GM18873 (cell line): ENCODE results near the gene NDUFAF8.

Experiments
- ATAC-seq: cut with Tn5 transposase; IDR thresholded peaks from one replicate; pipeline ENCODE4 v1.9.1; 2021; ENCODE audit warnings: mild to moderate bottlenecking, moderate library complexity, moderate number of reproducible peaks; ENCODE audit not compliant: unreplicated experiment, low FRiP score

Gene NDUFAF8

GRCh38 chr17:81238815-81239713, at the start of gene NDUFAF8, which contains the start of gene TEPSIN:
Gene NDUFAF8, plus strand, starts transcription at chr17:81239318. Its CDS starts 46 bp downstream, at chr17:81239364.
Gene TEPSIN, minus strand, starts transcription at chr17:81239055. Its CDS starts 22 bp downstream, at chr17:81239033.
- peak; percentile 92 for ATAC-seq

GRCh38 chr17:81189670-81190530, 49.2 kb upstream of the NDUFAF8 start:
- ATAC-seq, result no peak

- ATAC-seq, result no peak
Measured at GRCh38 chr17:81190591-81190990, 48.5 kb upstream of the NDUFAF8 start.

GRCh38 chr17:81191116-81191515, 48.0 kb upstream of the NDUFAF8 start:
- ATAC-seq, result no peak

GRCh38 chr17:81191646-81192045, 47.5 kb upstream of the NDUFAF8 start:
- ATAC-seq, result no peak

- ATAC-seq, result no peak
Measured at GRCh38 chr17:81192386-81193050, 46.6 kb upstream of the NDUFAF8 start.

GRCh38 chr17:81193051-81193410, 46.1 kb upstream of the NDUFAF8 start:
- ATAC-seq, result no peak

- no peak for ATAC-seq
Measured at GRCh38 chr17:81193470-81194224, 45.5 kb upstream of the NDUFAF8 start.

- ATAC-seq, result no peak
Measured at GRCh38 chr17:81194225-81194760, 44.8 kb upstream of the NDUFAF8 start.

- no peak for ATAC-seq
Measured at GRCh38 chr17:81194941-81195901, 43.9 kb upstream of the NDUFAF8 start.

- no peak for ATAC-seq
Measured at GRCh38 chr17:81195941-81196495, 43.1 kb upstream of the NDUFAF8 start.

- ATAC-seq, result no peak
Measured at GRCh38 chr17:81196505-81197408, 42.4 kb upstream of the NDUFAF8 start.

- ATAC-seq, result no peak
Measured at GRCh38 chr17:81197409-81197795, 41.7 kb upstream of the NDUFAF8 start.

- no peak for ATAC-seq
Measured at GRCh38 chr17:81197831-81198490, 41.2 kb upstream of the NDUFAF8 start.

- no peak for ATAC-seq
Measured at GRCh38 chr17:81198826-81199481, 40.2 kb upstream of the NDUFAF8 start.

- no peak for ATAC-seq
Measured at GRCh38 chr17:81199482-81199830, 39.7 kb upstream of the NDUFAF8 start.
